Fibroblast of peridontal ligament (primary cell): ENCODE measurements around the gene MYBBP1A.
A peak's percentile ranks its signal among the peaks of the same experiment; 100 is the strongest.

Experiments used
- DNase-seq: peaks from one replicate; pipeline ENCODE4 v3.0.0-alpha.2; 2010; ENCODE audit errors: extremely low read depth

The MYBBP1A gene

GRCh38 chr17:4503283-4504025 is 51.7 kb downstream of the MYBBP1A start:
- DNase-seq, result no peak

GRCh38 chr17:4502466-4503154 is 52.6 kb downstream of the MYBBP1A start:
- no peak for DNase-seq

GRCh38 chr17:4501295-4501949 is 53.8 kb downstream of the MYBBP1A start:
- DNase-seq, result no peak

- DNase-seq, result no peak
Measured at GRCh38 chr17:4500191-4500571, 55.0 kb downstream of the MYBBP1A start.

- no peak for DNase-seq
Measured at GRCh38 chr17:4499431-4500190, 55.6 kb downstream of the MYBBP1A start.

GRCh38 chr17:4498461-4499397 is 56.5 kb downstream of the MYBBP1A start, which contains the start of gene SPNS2:
Gene SPNS2 (plus strand): TSS chr17:4498881. CDS start chr17:4499048, 167 bp downstream.
- DNase-seq, result no peak

- no peak for DNase-seq
Measured at GRCh38 chr17:4497101-4497824, 57.9 kb downstream of the MYBBP1A start.

- peak; percentile 12 for DNase-seq
Measured at GRCh38 chr17:4492721-4493561, 62.2 kb downstream of the MYBBP1A start.

- no peak for DNase-seq
Measured at GRCh38 chr17:4490637-4491061, 64.5 kb downstream of the MYBBP1A start.

- no peak for DNase-seq
Measured at GRCh38 chr17:4490109-4490591, 65.0 kb downstream of the MYBBP1A start.

- DNase-seq, result no peak
Measured at GRCh38 chr17:4488989-4489595, 66.1 kb downstream of the MYBBP1A start.
